SK-N-SH treated with all-trans-retinoic acid at 6 μM for 48 hours (cell line): ENCODE data around the gene BAX.
"Not testable (repeated sequence)": the region's sequence is repeated elsewhere in the genome, so short reads cannot be mapped to it uniquely, and the experiment has no call there.

Experiments
- ATAC-seq: fragments of 200-7000 bp; cut with Tn5 transposase; 3 replicates; pipeline ENCODE4 v1.9.1; 2020; ENCODE audit warnings: mild to moderate bottlenecking, moderate library complexity
- ARNTL ChIP-seq: fragments of 450-650 bp; formaldehyde crosslinking; IDR thresholded peaks from 2 replicates; pipeline ENCODE4 v1.5.0; 2020; ENCODE audit warnings: low read depth, mild to moderate bottlenecking, moderate library complexity, borderline replicate concordance
- BACH2 ChIP-seq: fragments of 250-450 bp; sonication (Bioruptor Pico); IDR thresholded peaks from 2 replicates; pipeline ENCODE4 v1.9.0; 2021; ENCODE audit warnings: mild to moderate bottlenecking, borderline replicate concordance
- CREB5 ChIP-seq: fragments of 250-450 bp; sonication (Bioruptor Pico); IDR thresholded peaks from 2 replicates; pipeline ENCODE4 v1.5.1; 2020; ENCODE audit warnings: low read depth, mild to moderate bottlenecking, moderate library complexity
- ESRRG ChIP-seq: fragments of 250-450 bp; sonication (Bioruptor Pico); IDR thresholded peaks from 2 replicates; pipeline ENCODE4 v1.6.1; 2021; ENCODE audit warnings: mild to moderate bottlenecking
- GLIS3 ChIP-seq: fragments of 250-450 bp; sonication (Bioruptor Pico); IDR thresholded peaks from 2 replicates; pipeline ENCODE4 v1.5.0; 2020; ENCODE audit warnings: mild to moderate bottlenecking, moderate library complexity
- ISL1 ChIP-seq: fragments of 250-450 bp; sonication (Bioruptor Pico); IDR thresholded peaks from 2 replicates; pipeline ENCODE4 v2.1.2; 2022; ENCODE audit warnings: mild to moderate bottlenecking, moderate library complexity
- OSR1 ChIP-seq: fragments of 250-450 bp; sonication (Bioruptor Pico); IDR thresholded peaks from 2 replicates; pipeline ENCODE4 v1.8.0; 2022; ENCODE audit warnings: moderate library complexity, mild to moderate bottlenecking, inconsistent platforms
- POU6F1 ChIP-seq: fragments of 250-450 bp; sonication (Bioruptor Pico); IDR thresholded peaks from 2 replicates; pipeline ENCODE4 v1.8.0; 2021; ENCODE audit warnings: low read depth, mild to moderate bottlenecking, moderate library complexity, borderline replicate concordance
- PPARA ChIP-seq: fragments of 250-450 bp; sonication (Bioruptor Pico); IDR thresholded peaks from 2 replicates; pipeline ENCODE4 v1.5.0; 2020; ENCODE audit warnings: mild to moderate bottlenecking, borderline replicate concordance
- RARB ChIP-seq: fragments of 250-450 bp; sonication (Bioruptor Pico); IDR thresholded peaks from 2 replicates; pipeline ENCODE4 v1.8.0; 2021; ENCODE audit warnings: mild to moderate bottlenecking, moderate library complexity
- SNAI2 ChIP-seq: fragments of 250-450 bp; sonication (Bioruptor Pico); IDR thresholded peaks from 2 replicates; pipeline ENCODE4 v1.5.0; 2020; ENCODE audit warnings: mild to moderate bottlenecking, moderate library complexity
- TCF4 ChIP-seq: fragments of 250-450 bp; sonication (Bioruptor Pico); IDR thresholded peaks from 2 replicates; pipeline ENCODE4 v1.8.0; 2021; ENCODE audit warnings: mild to moderate bottlenecking, moderate library complexity, borderline replicate concordance
- TOX ChIP-seq: fragments of 250-450 bp; sonication (Bioruptor Pico); IDR thresholded peaks from 2 replicates; pipeline ENCODE4 v1.8.0; 2021; ENCODE audit warnings: mild to moderate bottlenecking, moderate library complexity, borderline replicate concordance
- TSHZ2 ChIP-seq: fragments of 250-450 bp; sonication (Bioruptor Pico); IDR thresholded peaks from 2 replicates; pipeline ENCODE4 v1.5.0; 2020; ENCODE audit warnings: mild to moderate bottlenecking, moderate library complexity
- ZC3H10 ChIP-seq: fragments of 250-450 bp; sonication (Bioruptor Pico); IDR thresholded peaks from 2 replicates; pipeline ENCODE4 v1.5.1; 2021; ENCODE audit warnings: mild to moderate bottlenecking, moderate library complexity
- ZFP30 ChIP-seq: fragments of 450-650 bp; formaldehyde crosslinking; IDR thresholded peaks from 2 replicates; pipeline ENCODE4 v1.5.0; 2022; ENCODE audit warnings: mild to moderate bottlenecking, moderate library complexity
- ZNF565 ChIP-seq: fragments of 450-650 bp; formaldehyde crosslinking; conservative IDR thresholded peaks from 2 replicates; pipeline ENCODE4 v1.5.0; 2020; ENCODE audit warnings: low read depth, mild to moderate bottlenecking, moderate library complexity
- ZNF70 ChIP-seq: fragments of 450-650 bp; formaldehyde crosslinking; IDR thresholded peaks from 2 replicates; pipeline ENCODE4 v1.5.0; 2020; ENCODE audit warnings: mild to moderate bottlenecking, moderate library complexity
- ZNF8 ChIP-seq: fragments of 450-650 bp; formaldehyde crosslinking; IDR thresholded peaks from 2 replicates; pipeline ENCODE4 v1.5.0; 2020; ENCODE audit warnings: mild to moderate bottlenecking, moderate library complexity
- TF ChIP-seq, protein P1 (sequence below): fragments of 250-450 bp; sonication (Bioruptor Pico); IDR thresholded peaks from 2 replicates; pipeline ENCODE4 v1.8.0; 2020; ENCODE audit warnings: mild to moderate bottlenecking, moderate library complexity, borderline replicate concordance
- TF ChIP-seq, protein P2 (sequence below): fragments of 250-450 bp; sonication (Bioruptor Pico); IDR thresholded peaks from 2 replicates; pipeline ENCODE4 v1.5.1; 2021; ENCODE audit warnings: mild to moderate bottlenecking, moderate library complexity

The BAX gene

DNA sequence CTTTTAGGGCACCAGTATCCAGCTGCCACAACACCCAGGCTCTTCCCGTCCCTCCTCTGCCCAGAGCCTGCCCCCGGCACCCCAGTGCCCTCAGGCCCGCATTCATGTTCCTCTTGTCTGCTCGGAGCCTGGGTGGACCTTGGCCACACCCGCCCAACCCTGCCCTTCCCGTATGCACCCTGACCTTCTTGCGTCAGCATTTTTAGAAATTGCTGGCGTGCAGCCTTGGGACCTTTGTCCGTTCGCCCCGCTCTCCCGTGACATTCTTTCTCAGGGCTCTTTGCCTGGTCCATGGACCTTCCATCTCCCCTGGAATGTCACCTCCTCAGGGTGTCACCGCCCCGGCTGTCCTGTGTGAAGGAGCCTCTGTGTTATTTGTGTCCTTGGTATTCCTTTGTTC, 47.0 kb upstream of the BAX start:
- ATAC-seq, result no peak
- TF ChIP-seq, protein P1, sequence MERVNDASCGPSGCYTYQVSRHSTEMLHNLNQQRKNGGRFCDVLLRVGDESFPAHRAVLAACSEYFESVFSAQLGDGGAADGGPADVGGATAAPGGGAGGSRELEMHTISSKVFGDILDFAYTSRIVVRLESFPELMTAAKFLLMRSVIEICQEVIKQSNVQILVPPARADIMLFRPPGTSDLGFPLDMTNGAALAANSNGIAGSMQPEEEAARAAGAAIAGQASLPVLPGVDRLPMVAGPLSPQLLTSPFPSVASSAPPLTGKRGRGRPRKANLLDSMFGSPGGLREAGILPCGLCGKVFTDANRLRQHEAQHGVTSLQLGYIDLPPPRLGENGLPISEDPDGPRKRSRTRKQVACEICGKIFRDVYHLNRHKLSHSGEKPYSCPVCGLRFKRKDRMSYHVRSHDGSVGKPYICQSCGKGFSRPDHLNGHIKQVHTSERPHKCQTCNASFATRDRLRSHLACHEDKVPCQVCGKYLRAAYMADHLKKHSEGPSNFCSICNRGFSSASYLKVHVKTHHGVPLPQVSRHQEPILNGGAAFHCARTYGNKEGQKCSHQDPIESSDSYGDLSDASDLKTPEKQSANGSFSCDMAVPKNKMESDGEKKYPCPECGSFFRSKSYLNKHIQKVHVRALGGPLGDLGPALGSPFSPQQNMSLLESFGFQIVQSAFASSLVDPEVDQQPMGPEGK (CRISPR knock-in tag), result no peak
- TF ChIP-seq PPARA (CRISPR knock-in tag), result no peak
- no peak for TF ChIP-seq ZC3H10 (CRISPR knock-in tag)
- no peak for TF ChIP-seq TOX (CRISPR knock-in tag)
- no peak for TF ChIP-seq TSHZ2
- no peak for TF ChIP-seq ESRRG (CRISPR knock-in tag)
- TF ChIP-seq ZNF8, result no peak
- TF ChIP-seq GLIS3 (CRISPR knock-in tag), result no peak
- TF ChIP-seq SNAI2 (CRISPR knock-in tag), result no peak
- TF ChIP-seq ZNF565 (CRISPR knock-in tag), result no peak
- no peak for TF ChIP-seq ZNF70 (CRISPR knock-in tag)
- no peak for TF ChIP-seq BACH2 (CRISPR knock-in tag)
- TF ChIP-seq CREB5 (CRISPR knock-in tag), result no peak
- TF ChIP-seq RARB (CRISPR knock-in tag), result no peak
- no peak for TF ChIP-seq ZFP30
- TF ChIP-seq ISL1 (CRISPR knock-in tag), result no peak
- TF ChIP-seq, protein P2, sequence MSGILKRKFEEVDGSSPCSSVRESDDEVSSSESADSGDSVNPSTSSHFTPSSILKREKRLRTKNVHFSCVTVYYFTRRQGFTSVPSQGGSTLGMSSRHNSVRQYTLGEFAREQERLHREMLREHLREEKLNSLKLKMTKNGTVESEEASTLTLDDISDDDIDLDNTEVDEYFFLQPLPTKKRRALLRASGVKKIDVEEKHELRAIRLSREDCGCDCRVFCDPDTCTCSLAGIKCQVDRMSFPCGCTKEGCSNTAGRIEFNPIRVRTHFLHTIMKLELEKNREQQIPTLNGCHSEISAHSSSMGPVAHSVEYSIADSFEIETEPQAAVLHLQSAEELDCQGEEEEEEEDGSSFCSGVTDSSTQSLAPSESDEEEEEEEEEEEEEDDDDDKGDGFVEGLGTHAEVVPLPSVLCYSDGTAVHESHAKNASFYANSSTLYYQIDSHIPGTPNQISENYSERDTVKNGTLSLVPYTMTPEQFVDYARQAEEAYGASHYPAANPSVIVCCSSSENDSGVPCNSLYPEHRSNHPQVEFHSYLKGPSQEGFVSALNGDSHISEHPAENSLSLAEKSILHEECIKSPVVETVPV (CRISPR knock-in tag), result no peak
- no peak for TF ChIP-seq POU6F1 (CRISPR knock-in tag)

GRCh38 chr19:48909424-48910077, 45.1 kb upstream of the BAX start:
- not testable (repeated sequence) for ATAC-seq

DNA sequence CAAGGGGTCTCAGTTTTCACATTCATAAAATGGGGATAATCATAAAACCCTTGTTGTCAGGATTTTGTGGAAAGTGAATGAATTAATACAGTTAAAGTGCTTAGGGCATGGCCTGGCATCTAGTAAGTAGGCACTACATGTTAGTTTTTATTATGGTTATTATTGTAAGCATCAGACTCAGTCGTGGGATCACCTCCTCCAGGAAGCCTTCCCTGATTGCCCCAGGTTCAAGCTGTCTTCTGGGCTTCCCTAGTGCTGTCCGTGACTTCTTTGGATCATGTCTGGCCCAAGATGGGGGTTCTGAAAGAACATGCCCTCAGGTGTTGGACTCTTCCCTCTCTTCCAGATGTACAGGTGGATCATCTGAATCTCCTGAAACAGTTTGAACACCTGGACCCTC, 43.9 kb upstream of the BAX start:
- ATAC-seq, result no peak
- TF ChIP-seq TCF4 (CRISPR knock-in tag) (no peak), ARNTL (CRISPR knock-in tag) (no peak), BACH2 (CRISPR knock-in tag) (no peak), TSHZ2 (no peak), ZNF8 (no peak), PPARA (CRISPR knock-in tag) (no peak), ZFP30 (no peak), ZNF565 (CRISPR knock-in tag) (no peak), OSR1 (no peak), POU6F1 (CRISPR knock-in tag) (no peak), GLIS3 (CRISPR knock-in tag) (no peak)
- TF ChIP-seq, protein P1 (CRISPR knock-in tag), result no peak
